NCI-H510A treated with DMSO at 0.1 percent for 48 hours (cell line): ENCODE data around the gene CADPS.
A peak's percentile ranks its signal among the peaks of the same experiment; 100 is the strongest.

Experiments used
- DNase-seq: peaks from one replicate; lab custom pipeline; 2025; lab: John Stamatoyannopoulos, UW

The CADPS gene

DNA sequence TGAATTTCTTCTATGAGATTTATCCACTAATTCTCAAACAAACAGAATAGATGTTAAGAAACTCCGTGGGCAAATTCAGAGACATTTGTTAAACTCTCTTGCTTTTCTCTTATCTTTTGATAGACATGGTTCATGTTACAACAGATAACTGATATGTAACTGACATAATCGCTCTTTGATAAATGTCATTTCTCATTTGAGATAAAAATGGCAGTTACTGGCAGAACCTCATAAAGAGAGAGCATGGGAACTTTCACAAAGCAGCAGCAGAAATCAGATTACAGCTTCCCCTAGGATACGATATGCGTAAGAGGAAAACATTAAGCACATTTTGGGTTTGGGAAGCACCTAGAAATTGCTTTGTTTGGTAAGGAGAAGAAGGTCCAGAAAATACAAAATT is 126.1 kb downstream of the CADPS start:
- DNase-seq = no peak

DNA sequence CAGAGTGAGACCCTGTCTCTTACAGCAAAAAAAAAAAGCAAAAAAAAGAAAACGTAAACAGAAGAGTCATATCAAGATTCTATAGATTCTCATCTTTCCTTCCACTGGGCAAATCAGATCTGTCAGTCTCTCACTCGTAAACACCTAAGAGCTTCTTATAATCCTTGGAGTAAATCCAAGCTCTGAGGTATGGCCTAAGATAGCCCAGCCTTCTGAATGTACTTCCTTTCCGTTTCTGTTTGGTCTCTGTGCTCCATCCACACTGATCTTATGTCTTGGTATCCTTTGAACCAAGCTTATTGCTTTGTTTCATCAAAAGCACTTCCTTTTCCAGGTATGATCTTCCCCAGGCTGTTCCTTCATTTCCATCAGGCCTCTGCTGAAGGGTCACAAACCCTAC is 137.8 kb downstream of the CADPS start:
- no peak for DNase-seq

DNA sequence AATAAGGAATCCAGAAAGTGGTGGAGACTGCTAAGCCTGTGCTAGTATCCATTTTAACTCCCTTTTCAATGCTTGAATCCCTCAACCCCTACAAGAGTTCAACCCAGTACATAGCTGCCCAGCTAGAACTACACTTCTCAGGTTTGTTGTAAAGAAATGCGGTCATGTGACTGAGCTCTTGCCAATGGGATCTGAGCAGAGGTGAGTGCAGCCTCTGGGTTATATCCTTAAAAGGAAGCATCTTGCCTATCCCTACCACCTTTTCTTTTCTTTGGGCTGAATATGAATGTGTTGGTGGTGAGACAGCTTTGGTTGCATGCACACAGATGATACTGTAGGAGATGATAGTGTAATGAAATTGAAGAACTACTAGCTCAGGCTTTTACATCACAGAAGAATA is 139.7 kb downstream of the CADPS start:
- no peak for DNase-seq

DNA sequence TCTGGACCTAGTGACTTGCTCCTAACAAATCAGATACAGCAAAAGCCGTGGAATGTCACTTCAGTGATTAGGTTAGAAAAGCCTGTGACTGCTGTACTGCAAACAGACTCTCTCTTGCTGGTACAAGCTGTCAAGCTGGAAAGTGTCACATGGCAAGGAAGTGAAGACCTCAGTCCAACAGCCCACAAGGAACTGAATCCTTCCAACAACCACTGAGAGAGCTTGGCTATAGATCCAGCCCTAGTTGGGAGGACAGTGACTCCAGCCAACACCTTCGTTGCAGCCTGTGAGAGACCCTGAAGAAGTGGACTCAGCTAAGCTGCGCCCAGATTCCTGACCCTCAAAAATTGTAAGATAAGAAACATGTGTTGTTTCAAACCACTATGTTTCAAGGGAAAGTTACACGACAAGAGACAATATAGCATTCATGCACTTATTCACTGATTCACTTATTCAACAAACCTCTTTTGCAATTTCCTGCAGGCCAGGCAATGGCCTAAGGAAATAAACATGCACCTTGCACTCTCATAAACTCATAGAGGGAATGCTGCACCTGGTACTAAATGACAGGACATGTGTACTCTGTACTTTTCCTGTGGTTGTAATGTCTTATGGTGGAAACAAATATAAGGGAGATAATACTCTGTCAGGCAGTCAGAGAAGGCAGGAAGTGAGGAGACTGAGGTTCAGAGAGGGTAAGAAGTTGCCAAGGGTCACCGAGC is 142.9 kb downstream of the CADPS start:
- no peak for DNase-seq

DNA sequence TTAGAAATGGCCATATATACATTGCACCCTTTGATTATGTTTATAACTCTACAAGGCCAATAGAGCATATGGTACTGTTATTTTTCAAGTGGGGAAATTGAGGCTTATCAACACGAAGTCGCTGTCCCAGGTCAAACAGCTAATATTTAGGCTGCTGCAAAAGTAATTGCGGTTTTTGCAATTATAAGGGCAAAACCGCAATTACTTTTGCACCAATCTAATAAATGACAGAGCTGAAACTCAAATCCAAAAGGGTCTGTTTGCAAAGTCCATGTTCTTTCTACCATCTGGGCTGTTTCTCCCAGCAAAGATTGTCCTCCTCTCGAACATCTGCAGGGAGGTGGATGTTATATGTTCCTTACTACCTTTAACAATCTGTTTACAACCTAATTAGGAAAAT is 147.2 kb downstream of the CADPS start:
- DNase-seq = no peak

DNA sequence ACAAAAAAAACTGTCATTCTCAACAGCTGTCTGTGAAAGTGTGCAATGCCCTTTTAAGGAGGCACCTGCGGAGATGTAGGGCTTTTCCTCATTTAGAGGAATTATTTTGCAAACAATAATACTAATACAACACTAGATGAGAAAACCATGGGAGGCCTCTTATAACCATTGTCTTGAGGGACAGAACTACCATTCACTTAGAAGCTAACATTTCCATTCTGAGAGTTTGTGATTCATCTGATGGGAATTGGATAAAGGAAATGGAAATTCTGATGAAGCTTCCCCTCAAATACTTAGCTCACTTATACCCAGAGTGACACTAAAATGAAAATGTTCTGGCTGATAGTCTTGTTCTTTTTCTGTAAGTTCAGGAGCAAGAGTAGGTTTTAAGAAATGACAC is 147.7 kb downstream of the CADPS start:
- DNase-seq = no peak

DNA sequence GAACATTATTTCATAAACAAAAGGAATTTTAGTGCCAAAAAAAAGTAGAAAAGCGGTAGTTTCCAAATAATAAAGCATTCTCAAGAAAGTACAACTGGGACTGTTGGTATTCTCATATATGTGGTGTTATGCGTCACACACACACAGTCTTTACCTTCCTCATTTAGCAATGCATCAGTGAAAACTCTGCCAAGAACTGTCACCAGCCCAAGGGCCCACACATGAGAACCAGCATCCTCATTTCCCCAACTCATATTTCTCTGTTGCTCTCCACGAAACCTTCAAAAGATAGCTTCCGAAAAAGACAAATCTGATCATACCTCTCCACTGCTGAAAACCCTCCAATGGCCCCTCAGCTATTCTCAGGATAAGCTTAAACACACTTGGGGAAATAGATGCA is 150.7 kb downstream of the CADPS start:
- DNase-seq = no peak

DNA sequence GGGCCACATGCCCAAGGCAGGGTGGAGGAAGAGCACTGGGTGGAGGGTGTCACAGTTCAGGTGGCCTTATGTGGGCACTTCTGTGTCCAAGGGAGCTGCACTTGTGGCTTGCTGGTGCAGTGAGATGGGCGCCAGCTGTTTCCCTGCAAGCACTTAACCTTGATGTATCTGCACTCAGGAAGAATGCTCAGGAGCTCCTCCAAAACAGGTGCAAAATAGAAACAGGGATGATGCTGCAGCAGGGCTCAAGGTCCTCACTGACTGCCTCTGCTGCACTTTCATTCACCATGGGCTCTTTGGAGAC is 151.3 kb downstream of the CADPS start:
- DNase-seq = peak; percentile 31

DNA sequence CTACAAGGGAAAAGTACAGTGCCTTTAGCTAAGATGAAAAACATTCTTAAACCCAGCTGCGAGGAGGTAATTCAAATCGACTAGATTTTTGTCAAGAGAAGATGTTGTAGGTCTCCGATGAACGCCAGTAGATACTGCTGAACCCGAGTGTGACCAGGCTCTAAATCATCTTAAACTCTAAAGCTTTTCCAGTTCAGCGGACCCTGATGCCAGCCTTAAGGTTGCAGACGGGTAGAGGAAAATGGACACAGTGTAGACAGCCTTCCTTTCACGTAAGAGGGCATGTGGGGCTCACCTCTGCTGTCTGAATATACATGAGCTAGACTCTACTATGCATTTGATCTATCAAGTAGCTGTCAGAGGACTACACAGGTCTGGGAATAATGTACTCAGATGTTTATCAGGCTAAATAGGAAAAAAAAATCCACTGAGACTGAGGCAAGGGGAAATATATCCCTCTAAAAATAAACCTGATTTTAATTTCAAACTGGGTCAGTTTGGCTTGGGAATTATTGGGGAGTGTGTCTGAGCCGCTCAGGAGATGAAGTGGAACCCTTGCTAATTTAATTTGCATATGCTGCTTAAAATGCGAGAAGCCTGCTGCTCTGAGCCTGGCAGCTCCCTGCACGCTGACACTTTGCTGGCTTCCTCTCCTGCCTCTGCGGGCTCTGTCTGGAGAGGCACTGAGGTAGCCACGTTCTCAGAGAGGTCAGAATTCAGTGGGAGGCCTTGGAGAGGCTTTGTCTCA is 151.9 kb downstream of the CADPS start:
- peak; percentile 31 for DNase-seq

DNA sequence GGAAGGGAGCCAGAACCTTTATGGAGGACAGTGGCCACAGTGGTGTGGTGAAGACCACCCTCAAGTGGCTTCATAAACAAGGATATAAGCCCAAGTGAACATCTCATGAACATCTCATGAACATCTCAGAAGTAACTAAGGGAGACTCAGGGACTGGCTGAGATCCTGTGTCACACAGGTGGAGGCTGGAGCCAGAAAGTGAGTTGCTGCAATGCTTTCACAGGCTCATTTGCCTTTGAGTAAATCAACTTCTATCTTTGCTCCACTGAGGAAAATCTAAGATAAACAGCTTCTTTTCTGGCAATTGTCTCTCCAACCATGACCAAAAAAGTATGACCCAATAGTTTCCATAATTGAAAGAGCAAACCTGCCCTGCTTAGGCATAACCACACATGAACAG is 152.9 kb downstream of the CADPS start:
- DNase-seq = no peak

DNA sequence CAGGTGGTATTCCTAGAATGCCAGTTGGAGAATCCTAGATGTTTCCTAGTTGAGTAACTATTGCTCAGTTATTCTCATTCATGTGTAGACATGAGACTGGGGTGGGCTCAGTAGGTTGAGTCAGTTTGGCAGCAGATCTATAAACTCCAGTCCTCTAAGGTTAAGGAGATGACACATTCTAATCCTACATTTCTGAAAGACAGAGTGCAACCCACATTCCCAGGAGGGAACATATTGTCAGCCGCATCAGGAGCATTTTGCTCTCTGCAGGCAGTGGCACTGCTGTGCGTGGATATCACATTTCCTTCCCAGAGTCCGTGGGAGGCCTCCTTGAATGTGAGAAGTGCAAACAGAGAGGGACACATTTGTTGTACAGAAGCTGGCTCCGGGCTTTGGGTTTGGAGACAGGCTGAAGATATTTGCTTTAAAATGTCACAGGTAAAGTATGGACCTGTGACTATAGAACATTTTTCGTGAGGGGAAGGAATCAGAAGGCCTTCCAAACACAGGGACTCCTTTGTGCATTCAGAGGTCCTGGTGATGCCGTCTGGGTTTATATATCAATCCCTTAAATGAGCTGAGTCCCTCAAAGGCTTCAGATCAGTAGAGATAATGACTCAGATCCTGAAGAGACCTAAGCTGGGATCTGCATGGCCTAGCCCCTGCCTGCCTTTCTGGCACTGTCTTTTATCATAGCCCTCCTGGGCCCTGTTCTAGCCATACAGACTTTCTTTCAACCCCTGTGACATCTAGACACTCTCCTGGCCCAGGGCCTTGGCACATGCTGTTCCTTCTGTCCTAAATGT is 156.5 kb downstream of the CADPS start:
- peak; percentile 5 for DNase-seq

DNA sequence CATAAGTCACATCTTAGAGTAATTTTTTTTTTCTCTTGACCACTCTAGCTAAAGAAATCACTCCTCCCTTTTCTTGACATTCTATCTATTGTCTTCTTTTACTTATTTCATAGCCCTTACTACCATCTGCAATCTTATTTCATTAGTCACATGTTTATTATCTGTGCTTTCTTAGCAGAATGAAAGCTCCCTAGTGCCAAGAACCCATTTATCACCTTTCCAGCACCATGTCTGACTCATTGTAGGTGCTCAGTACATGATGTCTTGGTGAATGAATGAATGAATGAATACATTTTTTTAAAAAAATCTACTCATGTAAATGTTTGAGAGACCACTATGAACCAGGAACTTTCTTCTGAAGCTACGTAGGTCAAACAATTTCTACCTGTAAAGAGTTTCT is 157.2 kb downstream of the CADPS start:
- DNase-seq = no peak

DNA sequence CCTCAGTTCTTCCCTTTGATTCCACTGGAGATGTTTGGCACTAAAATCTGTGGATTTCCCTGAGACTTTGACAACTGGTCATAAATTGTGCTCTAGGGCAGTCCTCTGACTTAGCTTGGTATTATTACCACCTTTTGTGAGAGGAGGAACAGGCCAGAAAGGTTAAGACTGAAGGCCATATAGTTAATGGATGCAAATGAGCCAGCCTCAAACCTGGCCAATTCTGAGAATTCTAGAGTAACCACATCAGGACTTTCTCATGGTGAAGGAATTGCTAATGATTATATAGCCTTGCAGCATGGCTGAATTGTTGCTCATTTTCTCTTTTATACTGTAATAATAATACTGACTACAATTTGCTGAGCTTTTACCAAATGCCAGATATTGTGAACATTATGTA is 162.5 kb downstream of the CADPS start:
- DNase-seq = no peak

DNA sequence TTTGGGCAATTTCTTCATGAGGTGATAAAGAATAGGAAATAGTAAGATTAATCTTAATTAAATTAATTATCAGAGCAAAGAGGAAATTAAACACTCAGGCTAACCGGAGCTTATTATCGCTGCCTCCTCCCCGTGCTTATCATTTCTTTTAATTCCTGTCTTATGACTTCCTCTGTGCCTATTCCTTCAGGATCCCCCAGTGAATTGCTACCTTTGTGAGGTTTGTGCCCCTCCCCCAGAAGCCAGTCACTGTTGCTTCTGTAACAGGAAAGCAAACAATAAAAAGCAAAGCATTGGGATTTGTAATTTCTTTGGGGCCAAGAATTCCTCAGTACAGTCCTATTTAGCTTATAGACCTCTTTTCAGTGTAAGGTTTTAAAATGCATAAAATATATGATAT is 164.5 kb downstream of the CADPS start:
- no peak for DNase-seq

DNA sequence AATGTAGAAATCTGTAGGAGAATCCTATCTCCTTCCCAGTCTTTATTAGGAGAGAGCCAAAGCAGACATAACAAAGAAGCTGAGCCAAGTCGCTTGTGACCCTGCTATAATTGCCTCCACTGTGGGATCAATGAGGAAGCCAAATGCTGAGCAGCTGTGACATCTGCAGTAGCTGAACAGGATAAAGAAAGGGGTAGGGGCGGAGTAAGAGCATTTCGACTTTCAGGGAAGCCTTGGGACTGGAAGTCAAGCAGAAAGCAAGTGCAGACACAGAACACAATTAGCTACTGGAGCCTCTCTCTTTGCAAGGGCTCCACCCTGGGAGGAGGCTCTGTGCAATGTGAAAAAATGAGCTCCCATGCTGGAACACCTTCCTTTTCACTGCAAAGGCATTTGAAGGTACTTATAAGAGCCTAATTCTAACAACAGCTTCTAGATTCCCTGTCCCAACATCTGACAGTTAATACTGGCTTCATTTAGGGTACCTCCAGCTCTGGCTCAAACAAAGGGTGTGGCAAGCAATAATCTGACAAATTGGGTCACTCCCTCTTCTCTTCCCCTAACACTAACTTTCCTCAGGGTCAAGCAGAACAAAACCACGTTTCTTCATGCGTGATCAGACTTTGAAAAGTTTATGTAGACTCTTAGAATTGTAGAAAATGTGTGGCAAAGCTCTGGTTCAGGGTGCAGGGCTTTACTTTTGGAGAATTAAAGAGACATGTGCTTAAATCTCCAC is 166.4 kb downstream of the CADPS start:
- no peak for DNase-seq

DNA sequence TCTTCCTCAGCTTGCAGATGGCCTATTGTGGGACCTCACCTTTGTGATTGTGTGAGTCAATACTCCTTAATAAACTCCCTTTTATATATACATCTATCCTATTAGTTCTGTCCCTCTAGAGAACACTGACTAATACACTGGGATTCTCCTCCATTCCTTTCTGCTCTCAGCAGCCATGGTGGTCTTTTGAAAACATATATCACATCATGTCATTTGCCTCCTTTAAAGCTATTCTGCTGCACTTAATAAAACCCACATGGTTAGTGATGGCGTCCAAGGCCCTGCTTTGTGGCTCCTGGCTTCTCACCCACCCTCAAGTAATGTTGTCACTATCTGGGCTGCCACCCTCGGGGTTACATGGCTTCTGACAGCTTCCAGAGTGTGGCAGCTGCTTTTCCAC is 169.5 kb downstream of the CADPS start:
- no peak for DNase-seq

DNA sequence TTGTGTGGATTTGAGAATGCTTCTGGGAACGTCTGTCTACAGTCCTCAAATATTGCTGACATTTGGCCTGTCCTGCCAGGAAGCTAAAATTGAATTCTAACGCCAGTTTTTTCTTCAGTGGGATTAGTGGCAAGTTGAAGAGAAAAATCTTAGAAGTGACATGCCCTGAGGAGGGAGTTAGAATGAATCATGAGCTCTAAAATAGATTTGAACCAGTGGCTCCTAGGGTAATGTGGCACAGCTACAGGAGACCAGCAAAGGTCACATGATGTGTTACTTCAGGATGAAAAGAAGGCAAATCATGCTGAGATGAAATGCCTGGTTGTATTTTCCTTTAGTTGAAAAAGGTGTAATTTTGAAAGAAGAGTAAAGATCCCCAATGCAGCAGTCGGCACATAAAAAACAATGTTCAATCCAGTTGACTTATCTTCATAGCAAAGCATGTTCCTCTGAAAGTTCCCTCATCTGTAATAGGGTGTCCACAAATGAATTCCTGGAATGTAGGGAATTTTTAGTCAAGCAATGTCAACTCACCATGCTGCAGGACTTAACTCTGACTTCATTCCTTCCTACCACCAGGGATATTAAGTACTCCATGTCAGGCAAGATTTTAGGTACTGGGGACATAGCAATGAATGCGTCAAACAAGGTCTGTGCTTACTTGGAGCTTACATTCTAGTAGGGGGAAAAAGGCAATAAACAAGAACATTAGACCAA is 171.6 kb downstream of the CADPS start:
- DNase-seq = no peak

DNA sequence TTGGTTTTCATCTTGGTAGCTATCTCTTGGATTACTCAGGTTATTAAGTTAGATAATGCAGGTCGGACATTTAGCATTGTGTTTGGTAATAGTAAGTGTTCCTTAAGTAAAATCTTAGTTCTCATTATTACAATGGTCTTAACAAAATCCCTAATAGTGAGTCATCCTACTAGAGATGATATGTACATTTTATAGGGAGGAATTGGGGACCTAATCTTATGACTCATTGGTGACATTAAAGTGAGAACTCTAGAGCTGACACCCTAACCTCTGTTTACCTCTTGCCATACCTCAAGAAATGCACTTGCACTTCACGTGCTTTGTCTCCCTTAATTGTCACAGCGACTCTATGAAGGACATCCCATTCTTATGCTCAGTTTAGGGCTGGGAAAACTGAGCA is 174.9 kb downstream of the CADPS start:
- no peak for DNase-seq

DNA sequence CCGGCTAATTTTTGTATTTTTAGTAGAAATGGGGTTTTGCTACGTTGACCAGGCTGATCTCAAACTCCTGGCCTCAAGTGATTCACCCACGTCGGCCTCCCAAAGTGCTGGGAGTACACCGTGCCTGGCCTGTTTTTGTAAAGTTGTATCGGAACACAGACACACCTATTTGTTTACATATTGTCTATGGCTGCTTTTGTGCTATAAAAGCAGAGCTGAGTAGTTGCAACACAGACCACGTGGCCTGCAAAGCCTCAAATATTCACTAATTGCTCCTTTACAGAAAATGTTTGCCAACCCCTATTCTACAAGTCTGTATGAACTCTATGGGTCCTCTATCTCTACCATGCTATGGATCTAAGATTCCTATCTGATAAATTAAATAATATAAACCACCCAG is 175.5 kb downstream of the CADPS start:
- no peak for DNase-seq

DNA sequence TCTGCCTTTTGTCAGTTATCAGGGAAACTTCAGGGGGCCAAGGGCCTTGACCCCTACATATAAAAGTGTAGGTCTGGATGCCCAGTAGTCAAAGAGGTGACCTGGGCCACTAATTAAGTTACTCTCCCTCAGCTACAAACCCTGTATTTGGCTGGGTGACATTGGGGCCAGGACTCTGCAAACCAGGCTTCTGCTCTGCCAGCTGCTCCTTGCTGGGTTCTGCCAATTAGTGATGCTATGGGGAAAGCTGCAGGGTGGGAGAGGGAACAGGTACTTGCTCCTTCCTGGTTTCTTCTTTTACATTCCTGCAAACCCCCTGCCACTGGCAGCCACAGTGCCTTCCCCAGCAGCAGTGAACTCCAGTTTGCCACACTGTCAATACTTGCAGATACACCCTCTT is 179.2 kb downstream of the CADPS start:
- DNase-seq = no peak

DNA sequence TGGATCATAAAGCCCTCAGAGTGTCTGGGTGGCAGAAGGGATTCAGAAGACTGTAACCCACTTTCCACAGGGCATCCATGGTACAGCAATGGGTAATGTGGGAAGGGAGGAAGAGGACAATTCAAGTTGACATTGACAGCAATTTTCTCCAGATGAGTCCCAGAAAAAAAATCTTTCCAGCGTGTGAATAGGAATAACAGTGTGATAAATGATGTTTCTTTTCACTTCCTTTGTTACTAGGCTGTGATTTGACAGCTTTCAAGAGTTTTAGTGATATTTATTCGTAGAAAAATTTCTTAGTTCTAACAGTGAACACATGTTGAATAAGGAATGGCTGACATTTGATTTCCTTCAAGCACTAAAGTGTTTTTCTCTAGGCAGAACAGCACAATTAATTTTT is 186.4 kb downstream of the CADPS start:
- no peak for DNase-seq

DNA sequence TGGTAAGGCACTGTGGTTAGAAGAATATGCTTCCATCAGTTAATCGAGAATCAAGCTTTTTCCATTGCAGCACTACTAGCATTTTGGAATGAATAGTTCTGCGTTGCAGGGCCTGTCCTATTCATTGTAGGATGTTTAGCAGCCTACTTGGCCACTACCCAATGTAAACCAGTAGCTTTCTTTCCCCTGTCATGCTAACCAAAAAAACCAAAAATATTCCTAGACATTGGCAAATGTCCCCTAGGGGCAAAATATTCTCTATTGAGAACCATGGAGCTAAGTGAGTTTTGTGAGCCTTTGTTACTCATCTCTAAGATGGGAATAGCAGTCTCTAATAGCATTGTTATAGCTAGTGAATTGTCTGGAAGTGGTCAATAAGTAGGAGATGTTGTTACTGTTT is 187.2 kb downstream of the CADPS start:
- no peak for DNase-seq
